ENCODE measurements around the gene B4GALNT4.

B4GALNT4 gene

GRCh38 chr11:414318-414857 lies 45.1 kb downstream of the B4GALNT4 start:
- Histone ChIP-seq H3K4me2 (peak overlapping the region; percentile 99), H3K4me3 (peak overlapping the region; percentile 82), H3K9me3 (no peaks in the 10 kb centered on the region), H3K27ac (peak overlapping the region; percentile 71), H3K9ac (peak overlapping the region; percentile 86), H3K4me1 (peaks cover 57% of the 10 kb centered on the region), H3K27me3 (no peaks in the 10 kb centered on the region), H4K20me1 (peaks cover 7% of the 10 kb centered on the region; the same call in 1 of the 2 replicates), H3K36me3 (no peaks in the 10 kb centered on the region)
- no peak for TF ChIP-seq Cebpa-rat (IDR thresholded peaks at IDR 0.05)

- no peaks in the 10 kb centered on the region for H3K27me3 ChIP-seq
- peak overlapping the region; percentile 99 for H3K4me2 ChIP-seq
Measured at GRCh38 chr11:415640-416041, 46.3 kb downstream of the B4GALNT4 start.

GRCh38 chr11:416051-416756 lies 46.9 kb downstream of the B4GALNT4 start:
- Histone ChIP-seq H3K9ac (peak overlapping the region; percentile 86), H3K4me1 (peaks cover 48% of the 10 kb centered on the region), H3K4me2 (peak overlapping the region; percentile 99), H3K27ac (peak overlapping the region; percentile 89), H4K20me1 (peaks cover 7% of the 10 kb centered on the region; the same call in 1 of the 2 replicates), H3K4me3 (peak overlapping the region; percentile 82), H3K27me3 (no peaks in the 10 kb centered on the region), H3K36me3 (no peaks in the 10 kb centered on the region), H3K9me3 (no peaks in the 10 kb centered on the region)
- no peak for TF ChIP-seq Cebpa-rat (IDR thresholded peaks at IDR 0.05)

More at GRCh38 chr11:415640-416041, 46.3 kb downstream of the B4GALNT4 start:
- no peak for TF ChIP-seq Cebpa-rat (IDR thresholded peaks at IDR 0.05)
- Histone ChIP-seq H3K9ac (peak overlapping the region; percentile 86), H3K9me3 (no peaks in the 10 kb centered on the region), H3K27ac (peak overlapping the region; percentile 89), H4K20me1 (peaks cover 7% of the 10 kb centered on the region; the same call in 1 of the 2 replicates), H3K36me3 (no peaks in the 10 kb centered on the region), H3K4me3 (peak overlapping the region; percentile 82), H3K4me1 (peaks cover 48% of the 10 kb centered on the region)

GRCh38 chr11:416757-417621 lies 47.7 kb downstream of the B4GALNT4 start:
- Histone ChIP-seq H3K36me3 (no peaks in the 10 kb centered on the region), H3K4me2 (peak overlapping the region; percentile 99), H4K20me1 (peaks cover 7% of the 10 kb centered on the region; the same call in 1 of the 2 replicates), H3K9ac (peak overlapping the region; percentile 86), H3K9me3 (no peaks in the 10 kb centered on the region), H3K27ac (peak overlapping the region; percentile 89), H3K27me3 (no peaks in the 10 kb centered on the region), H3K4me1 (peaks cover 48% of the 10 kb centered on the region), H3K4me3 (peak overlapping the region; percentile 82)
- TF ChIP-seq Cebpa-rat (IDR thresholded peaks at IDR 0.05) = no peak

- Histone ChIP-seq H3K27me3 (no peaks in the 10 kb centered on the region), H3K4me3 (peak overlapping the region; percentile 82), H3K4me2 (peak overlapping the region; percentile 99), H4K20me1 (peaks cover 6% of the 10 kb centered on the region; the same call in 1 of the 2 replicates), H3K9me3 (no peaks in the 10 kb centered on the region), H3K27ac (no peak overlapping the region), H3K36me3 (no peaks in the 10 kb centered on the region), H3K4me1 (peaks cover 46% of the 10 kb centered on the region), H3K9ac (peak overlapping the region; percentile 86)
- no peak for TF ChIP-seq Cebpa-rat (IDR thresholded peaks at IDR 0.05)
Measured at GRCh38 chr11:417652-418342, 48.5 kb downstream of the B4GALNT4 start.

- Histone ChIP-seq H3K4me2 (no peak overlapping the region), H3K4me3 (no peak overlapping the region), H3K36me3 (no peaks in the 10 kb centered on the region), H3K27me3 (no peaks in the 10 kb centered on the region), H3K9me3 (no peaks in the 10 kb centered on the region), H4K20me1 (no peaks in the 10 kb centered on the region), H3K4me1 (peaks cover 38% of the 10 kb centered on the region), H3K27ac (no peak overlapping the region), H3K9ac (no peak overlapping the region)
- no peak for TF ChIP-seq Cebpa-rat (IDR thresholded peaks at IDR 0.05)
Measured at GRCh38 chr11:418343-419247, 49.3 kb downstream of the B4GALNT4 start.

- no peak overlapping the region for H3K4me2 ChIP-seq
Measured at GRCh38 chr11:419248-420005, 50.1 kb downstream of the B4GALNT4 start.

More at GRCh38 chr11:419248-420005, 50.1 kb downstream of the B4GALNT4 start:
- H3K27me3 ChIP-seq = no peaks in the 10 kb centered on the region
- H3K9me3 ChIP-seq = no peaks in the 10 kb centered on the region
- no peak overlapping the region for H3K27ac ChIP-seq
- TF ChIP-seq Cebpa-rat (IDR thresholded peaks at IDR 0.05) = no peak
- no peak overlapping the region for H3K9ac ChIP-seq
- no peak overlapping the region for H3K4me3 ChIP-seq
- peaks cover 30% of the 10 kb centered on the region for H3K4me1 ChIP-seq
- no peaks in the 10 kb centered on the region for H4K20me1 ChIP-seq
- H3K36me3 ChIP-seq = no peaks in the 10 kb centered on the region
